ENCODE data around the gene FGD6.

GRCh38 chr12:95203487-95204030 is 13.7 kb downstream of the FGD6 start:
- TF ChIP-seq POLR2AphosphoS5 (IDR thresholded peaks at IDR 0.05; ENCODE audit: low read depth, low read length) = no peak
- no peak for TF ChIP-seq TAF1 (IDR thresholded peaks at IDR 0.05; ENCODE audit: low read depth, low read length)
- no peak for TF ChIP-seq POLR2A (IDR thresholded peaks at IDR 0.05; ENCODE audit: low read depth, low read length)
- no peak for TF ChIP-seq POU2F2 (IDR thresholded peaks at IDR 0.05; ENCODE audit: low read depth, low read length)
- TF ChIP-seq PAX5 (IDR thresholded peaks at IDR 0.05; ENCODE audit: insufficient read depth, low read length, severe bottlenecking) = no peak

Measured in GM12891 (cell line).